DMS153 (cell line): Measurements from ENCODE around the gene MMS19.

ENCODE experiments used
- DNase-seq: peaks from one replicate; lab custom pipeline; 2025; lab: John Stamatoyannopoulos, UW

MMS19 gene

GRCh38 chr10:97525086-97525485 is 26.9 kb upstream of the MMS19 start:
- DNase-seq = no peak

GRCh38 chr10:97522937-97523336 is 24.7 kb upstream of the MMS19 start:
- DNase-seq = no peak

- DNase-seq = no peak
These were observed 23.8 kb upstream of the MMS19 start for GRCh38 chr10:97522071-97522470.

- DNase-seq = no peak
These were observed 22.9 kb upstream of the MMS19 start for GRCh38 chr10:97520978-97521761.

- no peak for DNase-seq
These were observed 22.3 kb upstream of the MMS19 start for GRCh38 chr10:97520520-97520919.

- DNase-seq = no peak
These were observed 21.1 kb upstream of the MMS19 start for GRCh38 chr10:97519342-97519741.

- DNase-seq = no peak
These were observed 20.2 kb upstream of the MMS19 start for GRCh38 chr10:97518301-97519043.

GRCh38 chr10:97517778-97518300 is 19.6 kb upstream of the MMS19 start:
- no peak for DNase-seq

- DNase-seq = no peak
These were observed 19.0 kb upstream of the MMS19 start for GRCh38 chr10:97517096-97517750.

GRCh38 chr10:97515271-97515978 is 17.2 kb upstream of the MMS19 start:
- DNase-seq = no peak

GRCh38 chr10:97514344-97514743 is 16.1 kb upstream of the MMS19 start:
- no peak for DNase-seq

GRCh38 chr10:97512993-97513392 is 14.8 kb upstream of the MMS19 start:
- DNase-seq = no peak

- DNase-seq = no peak
These were observed 13.7 kb upstream of the MMS19 start for GRCh38 chr10:97511711-97512440.

GRCh38 chr10:97510686-97511085 is 12.5 kb upstream of the MMS19 start:
- no peak for DNase-seq

GRCh38 chr10:97509120-97509680 is 11.0 kb upstream of the MMS19 start:
- DNase-seq = no peak

- DNase-seq = no peak
These were observed 10.1 kb upstream of the MMS19 start for GRCh38 chr10:97508342-97508741.

GRCh38 chr10:97506199-97506991 is 8.2 kb upstream of the MMS19 start:
- DNase-seq = no peak

- DNase-seq = no peak
These were observed 6.9 kb upstream of the MMS19 start for GRCh38 chr10:97505152-97505551.

- DNase-seq = no peak
These were observed 5.2 kb upstream of the MMS19 start for GRCh38 chr10:97503406-97503805.

- DNase-seq = no peak
These were observed 4.7 kb upstream of the MMS19 start for GRCh38 chr10:97502916-97503315.
